Endothelial cell of umbilical vein (primary cell): ENCODE measurements around the gene WWC1. TPM values are rescaled to one million over a fixed set of nuclear protein-coding genes. Genes with fewer than 3 reads are reported as not detected.

Source experiments
- BruUV-seq: library from RNA; stranded (reverse); fragments of 400-500 nt; replicated peaks from 2 replicates; lab custom pipeline; 2021; lab: Mats Ljungman, UMichigan
- CTCF ChIA-PET: fragments of 300-600, 350-600 bp; sonication (Branson Sonifier 250); formaldehyde crosslinking; loops from one replicate; lab custom pipeline; 2021; ENCODE audit warnings: antibody characterized with exemption, inconsistent platforms; lab: Charles Lee
- POLR2A ChIA-PET: fragments of 300-600, 350-600 bp; sonication (Branson Sonifier 250); formaldehyde crosslinking; loops from one replicate; lab custom pipeline; 2021; ENCODE audit warnings: antibody characterized with exemption, inconsistent platforms; lab: Charles Lee
- DNase-seq: peaks from one replicate; pipeline ENCODE4 v3.0.0-alpha.2; 2011; ENCODE audit warnings: low read depth, low spot score
- FAIRE-seq: peaks from 2 replicates; lab custom pipeline; 2011; peaks lifted over from hg19 to GRCh38; lab: Jason Lieb, UNC
- H2AFZ ChIP-seq: 2 replicates; pipeline ENCODE4 v1.6.0; 2012; ENCODE audit warnings: low read depth, low read length, control low read depth, inconsistent platforms
- H3K27ac ChIP-seq: 2 replicates; pipeline ENCODE4 v1.5.1; 2011; ENCODE audit warnings: low read depth, mild to moderate bottlenecking, control low read depth, low read length, moderate library complexity; ENCODE audit not compliant: insufficient read depth
- H3K27me3 ChIP-seq, 2 experiments: 2 replicates each; pipeline versions ENCODE4 v1.6.0 to v1.6.1; 2011; ENCODE audit warnings: low read length in 2 of 2, mixed read lengths in 1 of 2; ENCODE audit not compliant: control insufficient read depth in 2 of 2, insufficient read depth in 2 of 2
- H3K36me3 ChIP-seq, 2 experiments: 2 replicates in 1 of 2; 3 replicates in 1 of 2; pipeline ENCODE4 v1.5.1; 2011; ENCODE audit warnings: low read length in 2 of 2, mild to moderate bottlenecking in 1 of 2, moderate library complexity in 1 of 2; ENCODE audit not compliant: control insufficient read depth in 2 of 2, insufficient read depth in 2 of 2; ENCODE audit errors: extremely low read depth in 1 of 2
- H3K4me1 ChIP-seq: 3 replicates; pipeline ENCODE4 v1.5.1; 2011; ENCODE audit warnings: mild to moderate bottlenecking, low read length; ENCODE audit not compliant: control insufficient read depth, insufficient read depth; ENCODE audit errors: extremely low read depth
- H3K4me2 ChIP-seq: 2 replicates; pipeline ENCODE4 v1.6.1; 2011; ENCODE audit warnings: low read length, control low read depth, mixed read lengths; ENCODE audit not compliant: insufficient read depth
- H3K4me3 ChIP-seq, 3 experiments: fragments of 200-600 bp in 1 of 3; sonication (generic), shearing (Covaris generic) in 1 of 3; replicated peaks in 1 of 3; 2 replicates each; pipeline ENCODE4 v1.5.1; 2011 to 2016; ENCODE audit warnings: control low read depth in 3 of 3, low read length in 3 of 3, mild to moderate bottlenecking in 2 of 3, inconsistent platforms in 1 of 3, low read depth in 1 of 3, moderate library complexity in 1 of 3; ENCODE audit not compliant: insufficient read depth in 1 of 3
- H3K79me2 ChIP-seq: 2 replicates; pipeline ENCODE4 v1.6.0; 2012; ENCODE audit warnings: low read length, inconsistent platforms; ENCODE audit not compliant: control insufficient read depth, insufficient read depth
- H3K9ac ChIP-seq: replicated peaks from 2 replicates; pipeline ENCODE3; 2011; ENCODE audit warnings: low read length, control low read depth; ENCODE audit not compliant: insufficient read depth; ENCODE audit errors: extremely low read depth
- H3K9me1 ChIP-seq: replicated peaks from 3 replicates; pipeline ENCODE4 v1.6.0; 2011; ENCODE audit warnings: mild to moderate bottlenecking, low read length; ENCODE audit not compliant: control insufficient read depth, insufficient read depth; ENCODE audit errors: extremely low read depth
- H3K9me3 ChIP-seq: replicated peaks from 2 replicates; pipeline ENCODE4 v1.5.1; 2012; ENCODE audit warnings: low read length, inconsistent platforms; ENCODE audit not compliant: control insufficient read depth, insufficient read depth
- H4K20me1 ChIP-seq: replicated peaks from 2 replicates; pipeline ENCODE3; 2011; ENCODE audit warnings: mild to moderate bottlenecking, low read length; ENCODE audit not compliant: control insufficient read depth, insufficient read depth; ENCODE audit errors: extremely low read depth
- EZH2 ChIP-seq: IDR thresholded peaks from 2 replicates; pipeline ENCODE4 v1.6.1; 2012; ENCODE audit warnings: borderline replicate concordance, low read depth, mild to moderate bottlenecking, moderate library complexity, low read length, inconsistent platforms; ENCODE audit not compliant: severe bottlenecking
- FOS ChIP-seq: IDR thresholded peaks from 2 replicates; pipeline ENCODE4 v1.6.1; 2011; ENCODE audit warnings: mild to moderate bottlenecking, low read length, moderate library complexity, borderline replicate concordance; ENCODE audit not compliant: insufficient read depth
- GATA2 ChIP-seq: IDR thresholded peaks from 2 replicates; pipeline ENCODE4 v1.7.0; 2011; ENCODE audit warnings: low read depth, mild to moderate bottlenecking, moderate library complexity, mixed read lengths, low read length; ENCODE audit not compliant: insufficient read length, insufficient read depth
- JUN ChIP-seq: IDR thresholded peaks from 2 replicates; pipeline ENCODE4 v1.6.1; 2011; ENCODE audit warnings: borderline replicate concordance, low read depth; ENCODE audit not compliant: insufficient read length, insufficient read depth
- MYC ChIP-seq: IDR thresholded peaks from one replicate; pipeline ENCODE4 v1.6.1; 2011; ENCODE audit warnings: mild to moderate bottlenecking, low read depth, low read length
- POLR2A ChIP-seq: IDR thresholded peaks from 2 replicates; pipeline ENCODE4 v1.6.1; 2012; ENCODE audit warnings: low read depth, mild to moderate bottlenecking, control low read depth, low read length
- POLR2AphosphoS5 ChIP-seq: IDR thresholded peaks from 2 replicates; pipeline ENCODE4 v1.6.1; 2012; ENCODE audit warnings: low read depth, mild to moderate bottlenecking, control low read depth, low read length, moderate library complexity; ENCODE audit not compliant: insufficient read depth
- dilution Hi-C: fragments of 300-500 bp; cut with MboI; formaldehyde crosslinking; loops from one replicate; pipeline ENCODE4 v1.15.0; 2019; ENCODE audit warnings: low sequenced_read_pairs; ENCODE audit not compliant: extremely low pct_ligation_motif_present
- intact Hi-C: fragments of 100-400 bp; cut with micrococcal nuclease; formaldehyde crosslinking; loops from one replicate; pipeline ENCODE4 v1.10.0; 2022
- polyA plus RNA-seq, 4 experiments: library from polyadenylated mRNA; depleted of rRNA in 3 of 4; stranded (reverse) in 3 of 4; unstranded in 1 of 4; fragments of >200 nt; gene quantifications; 2 replicates each; pipeline versions ENCODE4 v1.2.1 to v1.2.3, GENCODE V29; 2011 to 2012; ENCODE audit warnings: missing spikeins in 1 of 4
- total RNA-seq: library from RNA; stranded (reverse); gene quantifications from 2 replicates; pipeline ENCODE4 v1.2.3, GENCODE V29; 2021
- TF ChIP-seq, protein P1 (sequence below): IDR thresholded peaks from 2 replicates; pipeline ENCODE4 v1.6.1; 2011; ENCODE audit not compliant: insufficient read depth, insufficient read length
- TF ChIP-seq, protein P2 (sequence below), 2 donors: IDR thresholded peaks; 1 replicate in 1 of 2; 2 replicates in 1 of 2; pipeline ENCODE4 v1.5.1; 2011; ENCODE audit warnings: low read length in 2 of 2, mild to moderate bottlenecking in 2 of 2, moderate library complexity in 2 of 2, control low read depth in 1 of 2, inconsistent platforms in 1 of 2, low read depth in 1 of 2; ENCODE audit not compliant: insufficient read depth in 1 of 2; ENCODE audit errors: extremely low read depth in 1 of 2

Gene WWC1
- total and polyA plus RNA-seq, 2 donors (not counting 3 experiments of a cell fraction or from before 2014, with no cell fraction given), result 0.03 to 0.91 TPM

DNA sequence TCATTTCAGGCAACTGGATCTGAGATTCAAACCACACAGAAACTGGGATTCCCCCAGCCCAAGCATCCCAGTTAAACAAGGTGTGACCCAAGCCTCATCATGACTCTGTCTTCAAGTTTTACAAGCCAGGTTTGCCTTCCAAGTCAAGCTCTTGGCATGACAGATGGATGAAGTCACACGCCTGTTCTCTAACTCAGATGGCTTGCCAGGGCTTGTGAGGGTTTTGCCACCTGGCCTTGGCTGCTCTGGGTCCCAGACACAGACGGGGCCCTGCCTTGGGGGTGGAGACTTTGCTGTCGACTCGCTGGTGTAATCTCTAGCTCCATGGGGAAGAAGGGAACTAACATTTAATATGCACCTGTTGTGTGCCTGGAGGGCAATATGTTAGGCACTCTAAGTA, 99.0 kb downstream of the WWC1 start:
- Histone ChIP-seq H3K4me2 (no peak overlapping the region), H2AFZ (no peak overlapping the region), H3K9me3 (no peaks in the 10 kb centered on the region), H3K27ac (no peak overlapping the region), H3K36me3 (no peaks in the 10 kb centered on the region), H3K4me3 (no peak overlapping the region), H3K27me3 (no peaks in the 10 kb centered on the region), H4K20me1 (no peaks in the 10 kb centered on the region), H3K9me1 (no peaks in the 10 kb centered on the region), H3K9ac (no peak overlapping the region), H3K79me2 (no peaks in the 10 kb centered on the region), H3K4me1 (no peaks in the 10 kb centered on the region)
- no peak for DNase-seq
- BruUV-seq, result no TSS peak
- dilution Hi-C loops, result no loop called here
- ChIA-PET CTCF (no interaction called here), POLR2A (no interaction called here)
- intact Hi-C loops, result no loop called here
- no peak for FAIRE-seq
- no peak for TF ChIP-seq GATA2
- no peak for TF ChIP-seq POLR2AphosphoS5
- TF ChIP-seq POLR2A, result no peak
- TF ChIP-seq, protein P1, sequence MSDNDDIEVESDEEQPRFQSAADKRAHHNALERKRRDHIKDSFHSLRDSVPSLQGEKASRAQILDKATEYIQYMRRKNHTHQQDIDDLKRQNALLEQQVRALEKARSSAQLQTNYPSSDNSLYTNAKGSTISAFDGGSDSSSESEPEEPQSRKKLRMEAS, result no peak
- TF ChIP-seq MYC, result no peak
- TF ChIP-seq, protein P2, sequence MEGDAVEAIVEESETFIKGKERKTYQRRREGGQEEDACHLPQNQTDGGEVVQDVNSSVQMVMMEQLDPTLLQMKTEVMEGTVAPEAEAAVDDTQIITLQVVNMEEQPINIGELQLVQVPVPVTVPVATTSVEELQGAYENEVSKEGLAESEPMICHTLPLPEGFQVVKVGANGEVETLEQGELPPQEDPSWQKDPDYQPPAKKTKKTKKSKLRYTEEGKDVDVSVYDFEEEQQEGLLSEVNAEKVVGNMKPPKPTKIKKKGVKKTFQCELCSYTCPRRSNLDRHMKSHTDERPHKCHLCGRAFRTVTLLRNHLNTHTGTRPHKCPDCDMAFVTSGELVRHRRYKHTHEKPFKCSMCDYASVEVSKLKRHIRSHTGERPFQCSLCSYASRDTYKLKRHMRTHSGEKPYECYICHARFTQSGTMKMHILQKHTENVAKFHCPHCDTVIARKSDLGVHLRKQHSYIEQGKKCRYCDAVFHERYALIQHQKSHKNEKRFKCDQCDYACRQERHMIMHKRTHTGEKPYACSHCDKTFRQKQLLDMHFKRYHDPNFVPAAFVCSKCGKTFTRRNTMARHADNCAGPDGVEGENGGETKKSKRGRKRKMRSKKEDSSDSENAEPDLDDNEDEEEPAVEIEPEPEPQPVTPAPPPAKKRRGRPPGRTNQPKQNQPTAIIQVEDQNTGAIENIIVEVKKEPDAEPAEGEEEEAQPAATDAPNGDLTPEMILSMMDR (IDR thresholded peaks at IDR 0.05; ENCODE audit: extremely low read depth in 1 of 2, insufficient read depth in 1 of 2, low read depth in 1 of 2, low read length in 2 of 2), result no peak
- no peak for TF ChIP-seq EZH2
- no peak for TF ChIP-seq JUN
- no peak for TF ChIP-seq FOS
